GM19193 (cell line): ENCODE measurements around the gene FIGNL1.

Experiments used
- POLR2A ChIP-seq: IDR thresholded peaks from 4 replicates; pipeline ENCODE4 v1.6.1; 2011; ENCODE audit not compliant: insufficient read depth, insufficient read length; ENCODE audit errors: extremely low read depth

The FIGNL1 gene

DNA sequence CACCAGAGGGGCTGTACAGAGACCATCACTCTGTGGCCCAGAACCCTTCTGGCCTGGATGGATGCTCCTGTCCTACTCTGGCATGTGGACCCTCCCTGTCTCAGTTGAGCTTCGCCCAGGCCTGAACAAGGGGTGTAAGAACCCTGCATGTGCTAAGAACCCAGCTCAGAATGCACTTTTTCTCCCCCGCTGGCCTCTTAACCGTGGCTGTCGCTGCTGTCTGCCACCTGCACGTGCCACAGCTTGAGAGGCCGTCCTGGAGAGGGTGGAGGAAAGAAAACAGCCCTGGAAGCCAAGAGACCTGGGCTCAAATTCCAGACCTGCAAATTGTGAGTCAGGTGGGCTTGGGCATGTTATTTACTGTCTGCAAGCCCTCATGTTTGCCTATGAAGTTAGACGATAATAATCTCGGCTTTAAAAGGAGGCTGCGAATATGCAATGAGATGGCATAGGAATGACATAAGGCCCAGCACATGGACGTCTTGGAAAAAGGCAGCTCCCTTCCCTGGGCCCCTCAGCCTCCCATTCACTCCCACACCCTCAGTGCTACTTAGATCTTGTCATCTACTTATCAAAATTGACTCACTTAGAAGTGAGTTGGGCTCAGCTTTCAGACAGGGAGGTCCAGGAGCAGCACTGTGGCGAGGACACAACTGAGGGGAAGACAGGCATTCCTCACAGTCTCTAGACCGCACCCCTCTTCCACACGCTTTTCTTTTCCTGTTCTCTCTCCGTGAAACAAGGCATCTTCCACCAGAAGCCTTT lies 31.4 kb downstream of the FIGNL1 start:
- no peak for TF ChIP-seq POLR2A

DNA sequence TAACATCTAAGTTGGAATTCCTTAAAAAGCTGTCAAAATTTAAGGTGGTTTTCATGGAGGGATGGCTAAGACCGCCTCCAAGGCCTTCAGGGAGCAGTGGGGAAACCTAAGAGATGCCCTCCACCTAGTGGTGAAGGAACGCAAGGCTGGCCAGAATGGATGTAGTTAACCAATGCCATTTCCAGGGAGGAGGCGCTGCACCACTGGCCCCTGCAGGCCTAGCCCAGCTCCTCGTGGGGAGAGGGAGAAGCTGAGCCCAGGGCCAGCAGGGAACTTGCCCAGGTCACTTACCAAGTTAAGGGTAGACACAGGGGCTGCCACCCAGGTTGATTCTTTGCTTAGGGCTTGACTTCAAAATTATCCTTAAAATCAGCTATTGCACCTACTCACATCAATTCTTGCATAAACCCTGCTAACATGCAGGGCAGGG lies 32.0 kb downstream of the FIGNL1 start:
- TF ChIP-seq POLR2A, result no peak

DNA sequence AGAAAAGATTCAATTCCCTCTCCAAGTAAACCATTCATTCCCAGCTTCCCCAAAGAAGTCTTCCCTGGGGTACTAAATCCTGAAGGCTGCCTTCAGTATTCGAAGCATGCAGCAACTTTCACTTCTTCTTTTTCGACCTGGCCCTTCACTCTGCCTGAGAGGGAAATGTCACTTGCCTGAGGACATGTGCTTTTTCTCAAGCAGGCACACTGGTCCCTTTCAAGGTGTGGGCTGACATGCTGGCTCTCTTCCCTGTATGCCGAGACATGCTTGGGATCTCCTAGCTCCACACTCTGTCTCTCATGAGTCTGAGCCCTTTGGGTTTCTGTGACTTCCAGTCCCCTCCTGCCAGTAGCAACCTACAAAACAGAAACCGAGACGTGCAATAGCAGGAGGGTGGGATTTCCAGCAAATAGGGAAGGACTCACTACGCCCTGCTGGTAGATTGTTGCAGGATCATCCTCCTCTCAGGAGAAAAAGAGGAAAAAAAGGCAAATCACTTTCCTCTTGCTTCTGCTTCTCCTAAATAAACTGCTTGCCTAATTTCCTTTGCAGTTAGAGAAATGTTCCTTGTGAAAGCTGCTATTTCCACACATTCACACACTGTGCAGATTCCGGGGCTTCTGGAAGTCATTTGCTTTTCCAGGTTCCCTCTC lies 33.5 kb downstream of the FIGNL1 start:
- no peak for TF ChIP-seq POLR2A

DNA sequence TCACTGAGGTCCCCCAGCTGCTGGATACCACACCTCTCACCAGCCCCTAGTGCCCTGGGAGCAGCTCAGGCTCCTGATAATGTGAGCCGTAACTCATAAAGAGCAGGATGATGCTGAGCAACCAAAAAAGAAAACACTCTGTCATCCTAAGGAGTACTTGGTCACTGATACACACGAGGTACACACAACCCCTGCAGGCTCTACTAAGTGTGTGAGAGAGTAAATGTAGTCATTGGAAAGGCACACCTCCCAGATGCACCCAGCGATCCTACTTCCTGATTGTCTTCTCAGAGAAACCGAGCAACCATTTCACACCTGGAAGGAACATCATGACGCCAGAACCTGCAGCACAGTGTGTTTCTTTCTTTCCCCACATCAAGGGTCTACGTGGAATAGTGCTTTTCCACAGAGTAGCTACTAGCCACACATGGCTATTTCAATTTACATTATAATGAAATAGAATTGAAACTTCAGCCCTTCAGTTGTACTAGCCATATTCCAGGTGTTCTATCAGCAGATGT lies 34.2 kb downstream of the FIGNL1 start:
- TF ChIP-seq POLR2A, result no peak

DNA sequence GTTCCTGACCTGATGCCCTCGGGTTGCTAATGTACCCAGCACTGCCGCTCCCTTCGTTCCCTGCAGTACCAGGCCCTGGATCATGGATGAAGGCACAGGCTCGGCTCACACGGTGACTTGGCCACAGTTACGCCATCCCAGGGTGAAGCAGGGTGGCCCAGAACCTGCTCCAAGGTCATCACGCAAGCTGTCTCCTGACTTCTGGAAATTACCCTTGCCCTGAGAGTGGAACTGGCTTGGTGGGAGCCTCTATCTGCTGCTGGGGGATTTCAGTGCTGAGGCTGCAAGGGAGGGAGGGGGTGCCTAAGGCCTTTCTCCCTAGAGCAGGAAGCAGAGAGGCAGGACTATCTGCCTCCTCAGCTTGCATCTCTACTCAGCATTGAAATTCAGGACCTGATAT lies 36.6 kb downstream of the FIGNL1 start:
- no peak for TF ChIP-seq POLR2A

DNA sequence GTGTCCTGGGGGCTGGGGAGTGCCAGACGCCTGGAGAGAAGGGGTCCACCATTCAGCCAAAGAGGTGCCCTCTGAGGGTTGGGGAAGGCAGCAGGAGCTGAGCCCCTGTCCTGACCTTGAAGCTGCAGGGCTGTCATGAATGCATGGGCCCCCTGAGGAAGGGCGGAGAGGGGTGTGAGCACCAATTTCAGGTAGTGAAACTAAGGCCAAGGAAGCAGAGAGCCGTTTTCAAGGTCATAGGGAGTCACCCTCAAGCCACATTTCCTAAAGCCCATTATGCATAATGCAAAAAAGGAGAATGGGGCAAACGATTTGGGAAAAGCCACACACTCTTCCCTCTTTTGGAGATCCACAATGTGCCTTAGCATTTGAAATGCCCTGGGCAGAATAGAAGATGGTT lies 37.2 kb downstream of the FIGNL1 start:
- TF ChIP-seq POLR2A, result no peak

DNA sequence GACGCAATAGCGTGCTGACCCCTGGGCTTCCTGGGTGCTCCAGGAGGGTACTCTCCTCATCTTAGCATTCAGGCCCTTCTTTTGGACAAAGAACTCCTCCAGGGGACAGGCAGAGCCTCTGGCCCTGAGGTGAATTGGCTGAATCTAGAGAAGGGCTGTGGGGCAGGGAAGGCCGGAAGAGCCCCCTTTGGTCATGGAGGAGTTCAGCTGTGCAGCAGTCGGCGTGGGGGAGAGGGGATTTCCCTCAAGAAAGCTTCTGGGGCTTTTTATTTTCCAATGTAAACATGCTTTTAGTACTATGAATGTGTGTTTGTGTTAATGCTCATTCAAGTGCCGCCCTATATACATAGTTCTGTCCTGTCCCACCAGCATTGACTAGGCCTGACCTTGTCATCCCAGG lies 38.8 kb downstream of the FIGNL1 start:
- TF ChIP-seq POLR2A, result peak; percentile 20

DNA sequence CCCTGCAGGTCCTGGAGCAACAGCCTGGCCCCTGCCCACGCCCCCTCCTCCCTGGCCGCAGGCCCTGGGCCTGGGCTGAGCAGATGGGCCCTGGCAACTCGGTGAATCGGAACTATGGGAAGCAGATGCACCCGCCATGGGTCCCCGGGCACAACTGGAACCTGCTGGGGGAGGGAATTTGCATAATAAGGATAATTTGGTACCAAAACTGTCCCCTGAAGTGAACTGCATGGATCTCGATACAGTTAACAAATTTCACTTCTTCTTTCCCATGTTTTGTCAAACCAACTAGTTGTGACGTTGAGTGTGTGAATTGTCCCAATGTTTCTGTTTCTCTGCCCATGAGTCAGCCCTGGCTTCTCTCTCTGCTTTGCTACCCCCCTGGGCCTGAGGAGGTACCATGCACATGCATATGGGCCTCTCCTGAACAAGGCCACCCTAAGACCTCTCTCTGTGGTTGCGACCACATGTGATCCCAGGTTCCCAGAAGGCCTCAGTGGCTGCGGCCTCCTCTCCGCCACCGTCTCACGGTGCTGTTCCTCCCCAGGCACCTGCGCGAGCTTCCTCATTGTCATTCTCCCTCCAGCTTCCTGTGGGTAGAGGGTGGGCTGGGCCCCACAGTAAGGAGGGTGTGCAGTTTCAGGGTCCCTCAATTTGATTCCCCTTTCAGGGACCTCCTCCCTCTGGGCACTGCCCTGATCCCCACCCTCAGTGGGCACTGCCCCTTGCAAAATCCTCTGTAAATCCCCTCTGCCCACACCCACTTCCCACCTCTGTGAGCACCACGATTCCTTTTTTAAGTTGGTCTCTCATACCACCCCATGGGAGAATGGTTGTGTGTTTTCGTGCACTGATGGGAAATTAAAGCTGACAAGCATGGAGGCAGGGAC lies 40.0 kb downstream of the FIGNL1 start:
- TF ChIP-seq POLR2A, result no peak

DNA sequence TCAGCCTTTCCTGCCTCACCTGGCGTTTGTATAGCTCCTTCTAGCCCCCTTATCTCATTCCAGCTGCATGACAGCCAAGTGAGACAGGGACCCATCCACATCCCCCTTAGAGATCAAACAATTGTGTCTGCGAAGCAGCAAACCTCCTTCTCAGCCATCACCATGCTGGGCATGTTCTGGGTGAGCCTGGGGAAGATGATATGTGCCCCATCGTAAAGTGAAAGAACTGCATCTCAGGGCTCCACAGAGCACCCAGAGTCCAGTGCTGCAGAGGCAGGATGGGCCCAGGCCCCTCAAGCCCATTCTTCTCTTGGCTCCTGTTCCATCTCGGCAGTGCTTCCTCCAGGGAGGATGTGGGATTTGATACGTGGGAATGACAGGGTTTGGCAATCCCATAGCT lies 43.2 kb downstream of the FIGNL1 start:
- TF ChIP-seq POLR2A, result no peak

DNA sequence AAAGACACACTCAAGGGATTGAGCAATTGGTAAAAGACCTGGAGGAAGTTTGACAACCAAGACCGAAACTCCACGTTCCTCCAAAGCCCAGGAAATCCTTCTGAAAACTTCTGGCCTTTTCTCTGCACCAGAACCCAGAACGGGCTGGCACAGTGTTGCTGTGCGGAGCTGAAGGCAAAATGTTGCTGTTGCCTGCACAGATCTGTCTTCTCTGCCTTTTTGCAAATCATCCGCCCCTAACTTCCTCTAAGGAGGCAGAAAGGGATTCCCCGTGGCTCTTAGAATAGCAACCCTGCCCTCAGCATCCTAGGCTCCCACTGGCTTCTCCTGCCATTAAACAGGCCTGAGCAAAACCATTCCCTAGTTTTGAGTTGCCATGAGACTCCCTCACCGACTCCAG lies 44.9 kb downstream of the FIGNL1 start:
- TF ChIP-seq POLR2A, result no peak

DNA sequence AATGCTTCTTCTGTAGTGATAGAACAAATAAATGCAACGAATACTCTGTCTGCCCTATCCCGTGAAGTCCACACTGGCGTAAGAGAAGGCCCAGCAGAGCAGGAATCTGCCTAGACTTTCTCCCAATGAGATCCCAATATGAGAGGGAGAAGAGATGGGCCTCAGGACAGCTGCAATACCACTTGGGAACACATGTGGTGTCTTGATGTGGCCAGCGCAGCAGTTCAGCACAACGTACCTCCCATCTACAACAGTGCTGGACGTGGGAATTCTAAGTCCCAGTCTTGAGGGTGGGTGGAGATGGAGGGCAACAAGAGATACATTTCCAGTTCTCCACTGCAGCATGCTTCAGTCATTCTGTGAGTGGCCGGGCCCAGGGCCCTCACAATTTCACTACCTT lies 45.8 kb downstream of the FIGNL1 start:
- TF ChIP-seq POLR2A, result no peak

DNA sequence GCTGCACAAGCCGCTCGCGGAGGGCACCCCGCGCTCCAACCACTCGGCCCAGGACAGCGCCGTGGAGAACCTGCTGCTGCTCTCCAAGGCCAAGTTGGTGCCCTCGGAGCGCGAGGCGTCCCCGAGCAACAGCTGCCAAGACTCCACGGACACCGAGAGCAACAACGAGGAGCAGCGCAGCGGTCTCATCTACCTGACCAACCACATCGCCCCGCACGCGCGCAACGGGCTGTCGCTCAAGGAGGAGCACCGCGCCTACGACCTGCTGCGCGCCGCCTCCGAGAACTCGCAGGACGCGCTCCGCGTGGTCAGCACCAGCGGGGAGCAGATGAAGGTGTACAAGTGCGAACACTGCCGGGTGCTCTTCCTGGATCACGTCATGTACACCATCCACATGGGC lies 50.0 kb downstream of the FIGNL1 start:
- no peak for TF ChIP-seq POLR2A

DNA sequence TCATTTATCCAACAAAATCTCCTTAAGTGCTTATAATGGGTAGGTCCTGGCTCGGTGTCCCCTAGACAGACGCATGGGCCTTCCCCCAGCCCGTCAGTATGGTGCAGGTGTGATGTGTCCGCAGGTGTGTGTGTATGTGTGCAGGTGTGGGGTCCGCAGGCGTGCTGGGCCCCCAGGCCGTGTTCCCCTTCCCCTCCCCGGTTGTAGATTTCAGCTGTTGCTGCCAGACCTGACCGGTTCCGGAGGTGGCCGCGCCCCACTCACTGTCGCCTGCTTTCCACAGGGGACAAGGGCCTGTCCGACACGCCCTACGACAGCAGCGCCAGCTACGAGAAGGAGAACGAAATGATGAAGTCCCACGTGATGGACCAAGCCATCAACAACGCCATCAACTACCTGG lies 50.5 kb downstream of the FIGNL1 start:
- no peak for TF ChIP-seq POLR2A

DNA sequence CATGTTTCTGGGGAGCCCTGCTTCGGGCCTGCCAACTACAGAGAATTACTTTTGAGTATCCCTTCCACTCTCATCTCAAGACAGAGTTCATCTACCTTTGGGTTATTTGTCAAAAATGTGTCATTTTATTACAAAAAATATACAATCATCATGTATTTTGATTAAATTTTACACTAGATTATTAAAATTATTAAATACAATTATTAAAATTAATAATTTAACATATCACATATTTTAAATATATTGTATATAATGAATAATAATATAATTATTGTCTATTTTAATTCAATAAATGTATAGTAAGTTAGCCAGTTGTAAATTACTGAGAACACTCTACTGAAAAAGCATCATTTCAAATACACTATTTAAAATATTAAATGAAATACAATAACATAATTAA lies 50.9 kb downstream of the FIGNL1 start:
- TF ChIP-seq POLR2A, result no peak

DNA sequence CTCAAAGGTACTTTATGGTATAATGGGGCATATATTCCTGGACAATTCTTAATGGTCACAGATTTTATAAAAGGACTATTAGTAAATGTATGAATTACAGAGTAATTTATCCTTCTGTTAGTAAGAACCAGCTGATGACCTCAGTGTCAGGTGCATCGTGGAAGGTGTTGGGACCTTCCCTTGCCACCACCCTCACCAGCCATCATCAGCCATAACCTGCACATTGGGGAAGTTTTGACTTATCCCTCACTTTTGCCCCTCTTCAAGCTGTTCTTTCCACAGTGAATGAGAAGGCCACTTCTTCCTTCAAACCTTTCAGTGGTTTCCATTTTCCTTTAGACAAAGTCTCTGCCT lies 52.2 kb downstream of the FIGNL1 start:
- TF ChIP-seq POLR2A, result no peak
